GM18861 (cell line): ENCODE measurements around the gene DSTYK.
A peak's percentile ranks its signal among the peaks of the same experiment; 100 is the strongest.

ENCODE experiments used
- ATAC-seq: cut with Tn5 transposase; IDR thresholded peaks from one replicate; pipeline ENCODE4 v1.9.1; 2021; ENCODE audit not compliant: unreplicated experiment

The DSTYK gene

GRCh38 chr1:205133287-205133686 lies 78.2 kb downstream of the DSTYK start:
- ATAC-seq, result no peak

GRCh38 chr1:205129447-205130029 lies 82.0 kb downstream of the DSTYK start:
- ATAC-seq, result no peak

- ATAC-seq, result no peak
Measured at GRCh38 chr1:205128050-205128449, 83.5 kb downstream of the DSTYK start.

- no peak for ATAC-seq
Measured at GRCh38 chr1:205127646-205128045, 83.9 kb downstream of the DSTYK start.

- ATAC-seq, result no peak
Measured at GRCh38 chr1:205124726-205125125, 86.8 kb downstream of the DSTYK start.

GRCh38 chr1:205122489-205122882 lies 89.0 kb downstream of the DSTYK start:
- no peak for ATAC-seq

GRCh38 chr1:205121660-205122488 lies 89.6 kb downstream of the DSTYK start, which contains the start of gene RBBP5:
Gene RBBP5, minus strand, starts transcription at chr1:205121978. Its CDS starts 105 bp downstream, at chr1:205121873.
- ATAC-seq, result peak; percentile 84

- no peak for ATAC-seq
Measured at GRCh38 chr1:205118752-205119151, 92.8 kb downstream of the DSTYK start.

GRCh38 chr1:205111354-205111753 lies 100.1 kb downstream of the DSTYK start:
- ATAC-seq, result no peak

- ATAC-seq, result no peak
Measured at GRCh38 chr1:205109711-205110110, 101.8 kb downstream of the DSTYK start.

- ATAC-seq, result no peak
Measured at GRCh38 chr1:205109269-205109668, 102.2 kb downstream of the DSTYK start.

- no peak for ATAC-seq
Measured at GRCh38 chr1:205108464-205108863, 103.0 kb downstream of the DSTYK start.

GRCh38 chr1:205107327-205107726 lies 104.2 kb downstream of the DSTYK start:
- ATAC-seq, result no peak

- ATAC-seq, result no peak
Measured at GRCh38 chr1:205102404-205102803, 109.1 kb downstream of the DSTYK start.

- ATAC-seq, result no peak
Measured at GRCh38 chr1:205098242-205098641, 113.3 kb downstream of the DSTYK start.

GRCh38 chr1:205095422-205095821 lies 116.1 kb downstream of the DSTYK start:
- ATAC-seq, result no peak
